NCI-H1417 treated with DMSO at 0.1 percent for 48 hours (cell line): ENCODE measurements around the gene MTUS2.
"Not testable (repeated sequence)": the region's sequence is repeated elsewhere in the genome, so short reads cannot be mapped to it uniquely, and the experiment has no call there.

Experiments
- DNase-seq: peaks from one replicate; lab custom pipeline; 2025; lab: John Stamatoyannopoulos, UW

Gene MTUS2

GRCh38 chr13:29165216-29165615, 345.1 kb downstream of the MTUS2 start:
- no peak for DNase-seq

- no peak for DNase-seq
These were observed 345.7 kb downstream of the MTUS2 start for GRCh38 chr13:29165840-29166239.

GRCh38 chr13:29170436-29171082, 350.4 kb downstream of the MTUS2 start:
- no peak for DNase-seq

GRCh38 chr13:29171244-29171643, 351.1 kb downstream of the MTUS2 start:
- no peak for DNase-seq

- DNase-seq: no peak
These were observed 354.0 kb downstream of the MTUS2 start for GRCh38 chr13:29174093-29174492.

GRCh38 chr13:29175250-29175873, 355.2 kb downstream of the MTUS2 start:
- no peak for DNase-seq

- no peak for DNase-seq
These were observed 359.9 kb downstream of the MTUS2 start for GRCh38 chr13:29180055-29180454.

GRCh38 chr13:29182216-29182615, 362.1 kb downstream of the MTUS2 start:
- no peak for DNase-seq

GRCh38 chr13:29185926-29186325, 365.8 kb downstream of the MTUS2 start:
- DNase-seq: no peak

GRCh38 chr13:29187584-29187983, 367.4 kb downstream of the MTUS2 start:
- DNase-seq: no peak

- no peak for DNase-seq
These were observed 370.2 kb downstream of the MTUS2 start for GRCh38 chr13:29190298-29190697.

- no peak for DNase-seq
These were observed 372.9 kb downstream of the MTUS2 start for GRCh38 chr13:29193083-29193482.

- DNase-seq: no peak
These were observed 375.3 kb downstream of the MTUS2 start for GRCh38 chr13:29195456-29195855.

- DNase-seq: no peak
These were observed 376.4 kb downstream of the MTUS2 start for GRCh38 chr13:29196409-29197074.

- not testable (repeated sequence) for DNase-seq
These were observed 382.6 kb downstream of the MTUS2 start for GRCh38 chr13:29202753-29203152.

GRCh38 chr13:29204651-29205050, 384.5 kb downstream of the MTUS2 start:
- no peak for DNase-seq

GRCh38 chr13:29210676-29211075, 390.5 kb downstream of the MTUS2 start:
- no peak for DNase-seq

- not testable (repeated sequence) for DNase-seq
These were observed 391.0 kb downstream of the MTUS2 start for GRCh38 chr13:29211162-29211561.

GRCh38 chr13:29222458-29222857, 402.3 kb downstream of the MTUS2 start:
- DNase-seq: no peak

GRCh38 chr13:29224206-29224605, 404.1 kb downstream of the MTUS2 start:
- no peak for DNase-seq

GRCh38 chr13:29227576-29227975, 407.4 kb downstream of the MTUS2 start:
- no peak for DNase-seq

- no peak for DNase-seq
These were observed 410.2 kb downstream of the MTUS2 start for GRCh38 chr13:29230299-29230845.
